Esophagus muscularis mucosa (tissue), 4 donors: ENCODE data around the gene GTPBP3. TPM values are rescaled to one million over a fixed set of nuclear protein-coding genes. Genes with fewer than 3 reads are reported as not detected.

ENCODE experiments used
- DNase-seq: peaks from one replicate; pipeline ENCODE4 v3.0.0-alpha.2; 2017; ENCODE audit errors: extremely low spot score
- H3K27ac ChIP-seq, 4 donors: fragments of 200-600 bp; sonication (generic); replicated peaks in 1 of 4; 1 replicate in 3 of 4; 2 replicates in 1 of 4; pipeline ENCODE4 v1.5.1; 2016 to 2019; ENCODE audit warnings: mild to moderate bottlenecking in 1 of 4
- H3K27me3 ChIP-seq, 4 donors: fragments of 200-600 bp; sonication (generic); one replicate each; pipeline versions ENCODE4 v1.5.1 to v1.6.0; 2016 to 2019
- H3K36me3 ChIP-seq, 4 donors: fragments of 200-600 bp; sonication (generic); one replicate each; pipeline ENCODE4 v1.5.1; 2016 to 2019
- H3K4me1 ChIP-seq, 4 donors: fragments of 200-600 bp; sonication (generic); one replicate each; pipeline ENCODE4 v1.5.1; 2016 to 2019
- H3K4me3 ChIP-seq, 4 donors: fragments of 200-600 bp; sonication (generic); 1 replicate in 2 of 4; 2 replicates in 2 of 4; pipeline ENCODE4 v1.5.1; 2016 to 2019; ENCODE audit warnings: mild to moderate bottlenecking in 4 of 4, moderate library complexity in 1 of 4
- H3K9me3 ChIP-seq, 4 donors: fragments of 200-600 bp; sonication (generic); 1 replicate in 3 of 4; 2 replicates in 1 of 4; pipeline ENCODE4 v1.5.1; 2016 to 2019
- EP300 ChIP-seq: sonication (generic); formaldehyde crosslinking; IDR thresholded peaks from one replicate; pipeline ENCODE4 v1.6.1; 2017; ENCODE audit warnings: antibody characterized with exemption
- POLR2A ChIP-seq: fragments of 450-650 bp; IDR thresholded peaks from one replicate; pipeline ENCODE4 v1.6.1; 2017; ENCODE audit warnings: antibody characterized with exemption, moderate library complexity, mild to moderate bottlenecking, low read depth
- POLR2AphosphoS5 ChIP-seq, 2 donors: sonication (generic); formaldehyde crosslinking; IDR thresholded peaks; one replicate each; pipeline ENCODE4 v1.6.1; 2017; ENCODE audit warnings: antibody characterized with exemption in 2 of 2
- WGBS: methylation state at CpG from one replicate; pipeline ENCODE4 v1.1.5; 2018; 5-methylcytosine and 5-hydroxymethylcytosine counted together
- intact Hi-C: fragments of 100-400 bp; cut with DNase I; formaldehyde crosslinking; loops from one replicate; pipeline ENCODE4 v1.15.1; 2023
- total RNA-seq, 4 donors: library from RNA; depleted of rRNA; stranded (reverse); fragments of >200 nt; gene quantifications; one replicate each; pipeline versions ENCODE4 v1.1.0 to v1.2.1, GENCODE V29; 2016
- TF ChIP-seq, protein P1 (sequence below), 3 experiments: fragments of 200-600 bp in 2 of 3; fragments of 450-650 bp in 1 of 3; sonication (generic) in 2 of 3; IDR thresholded peaks; one replicate each; pipeline ENCODE4 v1.5.1; 2017 to 2019; ENCODE audit warnings: antibody characterized with exemption in 3 of 3, mild to moderate bottlenecking in 2 of 3, moderate library complexity in 1 of 3

The GTPBP3 gene
- total RNA-seq, 4 donors from 2014 or later, result 8.7 to 13.3 (median 10.2) TPM

DNA sequence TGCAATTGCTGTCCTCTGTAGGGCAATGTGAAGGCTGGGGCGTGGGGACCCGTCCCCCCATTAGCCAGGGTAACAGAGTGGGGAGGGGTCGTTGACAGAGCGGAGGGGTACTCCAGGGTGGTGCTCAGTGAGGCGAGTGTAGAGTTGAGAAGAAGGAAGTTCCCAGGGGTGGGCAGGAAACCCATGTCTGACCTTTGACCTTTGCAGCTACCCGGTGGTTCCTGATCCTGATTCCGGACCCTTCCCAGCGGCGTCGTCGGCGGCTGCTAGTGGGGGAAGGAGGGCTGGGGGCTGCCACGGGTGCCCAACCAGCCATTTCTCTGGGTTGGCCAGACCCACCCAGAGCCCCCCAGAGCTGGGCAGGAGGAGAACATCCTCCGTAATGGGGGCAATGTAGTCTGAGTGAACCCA is 41.9 kb downstream of the GTPBP3 start:
- no peaks in the 10 kb centered on the region for H3K9me3 ChIP-seq
- H3K27me3 ChIP-seq, result peaks cover 0 to 22% (median 0%) of the 10 kb centered on the region in 4 donors
- TF ChIP-seq EP300, result no peak
- TF ChIP-seq POLR2A, result no peak
- TF ChIP-seq POLR2AphosphoS5 (IDR thresholded peaks at IDR 0.05), result no peak
- intact Hi-C loops, result no loop called here
- no peaks in the 10 kb centered on the region for H3K36me3 ChIP-seq
- no peak overlapping the region for H3K4me3 ChIP-seq
- no peak for DNase-seq
- H3K4me1 ChIP-seq, result peaks cover 6 to 16% (median 9%) of the 10 kb centered on the region in 4 donors
- no peak overlapping the region for H3K27ac ChIP-seq
- WGBS, result 37% methylated on average over 14 of the region's 14 CpGs

DNA sequence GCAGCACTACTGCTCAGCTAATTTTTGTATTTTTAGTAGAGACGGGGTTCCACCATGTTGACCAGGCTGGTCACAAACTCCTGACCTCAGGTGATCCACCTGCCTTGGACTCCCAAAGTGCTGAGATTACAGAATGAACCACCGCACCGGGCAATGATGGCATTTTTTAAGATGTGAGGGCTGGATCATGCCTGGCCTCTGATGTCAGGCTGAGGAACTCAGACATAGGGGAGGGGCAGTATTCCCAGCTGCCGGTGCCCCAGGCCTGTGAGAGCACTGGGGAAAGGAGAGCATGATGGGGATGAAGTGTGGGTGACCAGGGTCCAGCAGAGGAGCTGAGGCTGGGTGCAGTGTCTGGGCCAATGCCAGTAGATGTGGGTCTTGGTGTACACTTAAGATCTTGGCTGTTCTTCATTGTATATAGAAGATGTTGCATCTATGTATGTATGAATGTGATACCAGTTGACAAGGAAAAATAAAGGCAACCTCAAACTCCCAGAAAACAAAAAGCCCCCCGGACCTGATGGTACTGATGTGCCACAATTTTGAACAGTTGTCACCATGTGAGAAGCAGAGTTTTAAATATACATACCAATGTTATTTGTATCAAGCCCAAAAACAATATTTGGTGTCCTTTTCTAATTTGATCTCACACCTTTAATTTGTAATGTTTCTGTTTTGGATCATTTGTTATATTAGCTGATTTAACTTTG is 43.2 kb downstream of the GTPBP3 start:
- H3K9me3 ChIP-seq, result no peaks in the 10 kb centered on the region
- 91% methylated on average over 5 of the region's 5 CpGs for WGBS
- H3K4me3 ChIP-seq, result no peak overlapping the region
- H3K27ac ChIP-seq, result no peak overlapping the region
- TF ChIP-seq, protein P1, sequence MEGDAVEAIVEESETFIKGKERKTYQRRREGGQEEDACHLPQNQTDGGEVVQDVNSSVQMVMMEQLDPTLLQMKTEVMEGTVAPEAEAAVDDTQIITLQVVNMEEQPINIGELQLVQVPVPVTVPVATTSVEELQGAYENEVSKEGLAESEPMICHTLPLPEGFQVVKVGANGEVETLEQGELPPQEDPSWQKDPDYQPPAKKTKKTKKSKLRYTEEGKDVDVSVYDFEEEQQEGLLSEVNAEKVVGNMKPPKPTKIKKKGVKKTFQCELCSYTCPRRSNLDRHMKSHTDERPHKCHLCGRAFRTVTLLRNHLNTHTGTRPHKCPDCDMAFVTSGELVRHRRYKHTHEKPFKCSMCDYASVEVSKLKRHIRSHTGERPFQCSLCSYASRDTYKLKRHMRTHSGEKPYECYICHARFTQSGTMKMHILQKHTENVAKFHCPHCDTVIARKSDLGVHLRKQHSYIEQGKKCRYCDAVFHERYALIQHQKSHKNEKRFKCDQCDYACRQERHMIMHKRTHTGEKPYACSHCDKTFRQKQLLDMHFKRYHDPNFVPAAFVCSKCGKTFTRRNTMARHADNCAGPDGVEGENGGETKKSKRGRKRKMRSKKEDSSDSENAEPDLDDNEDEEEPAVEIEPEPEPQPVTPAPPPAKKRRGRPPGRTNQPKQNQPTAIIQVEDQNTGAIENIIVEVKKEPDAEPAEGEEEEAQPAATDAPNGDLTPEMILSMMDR (IDR thresholded peaks at IDR 0.05), result no peak
- TF ChIP-seq EP300 (no peak), POLR2A (no peak)
- peaks cover 0 to 25% (median 0%) of the 10 kb centered on the region in 4 donors for H3K27me3 ChIP-seq
- no peaks in the 10 kb centered on the region for H3K36me3 ChIP-seq
- H3K4me1 ChIP-seq, result peaks cover 6 to 16% (median 10%) of the 10 kb centered on the region in 4 donors
- DNase-seq, result no peak
- intact Hi-C loops, result no loop called here

DNA sequence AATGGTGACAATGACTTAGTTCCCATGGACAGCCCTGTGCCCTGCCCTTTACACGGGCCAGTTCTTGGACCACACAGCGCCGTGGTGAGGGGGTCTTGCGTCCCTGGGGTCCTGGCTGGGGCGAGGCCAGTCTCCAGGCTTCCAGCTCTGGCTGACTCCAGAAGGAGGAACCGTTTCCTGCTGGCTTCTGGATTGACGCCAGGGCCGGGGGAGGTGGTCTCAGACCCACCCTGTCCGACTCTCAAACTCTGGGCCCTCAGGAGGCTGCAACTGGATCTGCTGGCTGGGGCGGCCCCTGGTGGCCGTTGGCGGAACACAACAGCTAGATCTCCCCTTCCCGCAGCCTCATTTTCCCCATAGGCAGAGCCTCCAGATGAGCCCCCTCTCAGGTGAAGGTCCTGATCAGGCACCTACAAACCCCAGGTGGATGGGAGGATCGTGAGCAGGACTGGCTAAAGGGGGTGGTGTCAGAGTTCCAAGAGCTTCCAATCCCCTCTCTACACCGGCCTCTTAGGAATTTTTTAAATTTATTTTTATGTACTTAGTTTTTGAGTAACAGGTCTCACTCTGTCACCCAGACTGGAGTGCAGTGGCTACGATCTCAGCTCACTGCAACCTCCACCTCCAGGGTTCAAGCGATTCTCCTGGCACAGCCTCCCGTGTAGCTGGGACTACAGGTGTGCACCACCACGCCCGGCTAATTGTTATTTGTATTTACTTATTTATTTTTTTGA is 48.7 kb downstream of the GTPBP3 start:
- intact Hi-C loops, result loop anchor here (2.0 kb wide), 1 partner anchor 39 kb away; no protein-coding TSS in a partner anchor
- TF ChIP-seq POLR2A, result no peak
- TF ChIP-seq EP300, result no peak
- no peak for TF ChIP-seq POLR2AphosphoS5 (IDR thresholded peaks at IDR 0.05)
- TF ChIP-seq, protein P1 (IDR thresholded peaks at IDR 0.05), result peak; percentile 78 to 89 (median 84)
- 59% methylated on average over 8 of the region's 20 CpGs for WGBS
- H3K4me1 ChIP-seq, result peaks cover 4 to 22% (median 16%) of the 10 kb centered on the region in 4 donors
- peaks cover 0 to 34% (median 5%) of the 10 kb centered on the region in 4 donors for H3K27me3 ChIP-seq
- DNase-seq, result no peak
- H3K4me3 ChIP-seq, result no peak overlapping the region
- H3K36me3 ChIP-seq, result no peaks in the 10 kb centered on the region
- H3K9me3 ChIP-seq, result peaks cover 0 to 11% (median 9%) of the 10 kb centered on the region in 4 donors
- no peak overlapping the region for H3K27ac ChIP-seq

DNA sequence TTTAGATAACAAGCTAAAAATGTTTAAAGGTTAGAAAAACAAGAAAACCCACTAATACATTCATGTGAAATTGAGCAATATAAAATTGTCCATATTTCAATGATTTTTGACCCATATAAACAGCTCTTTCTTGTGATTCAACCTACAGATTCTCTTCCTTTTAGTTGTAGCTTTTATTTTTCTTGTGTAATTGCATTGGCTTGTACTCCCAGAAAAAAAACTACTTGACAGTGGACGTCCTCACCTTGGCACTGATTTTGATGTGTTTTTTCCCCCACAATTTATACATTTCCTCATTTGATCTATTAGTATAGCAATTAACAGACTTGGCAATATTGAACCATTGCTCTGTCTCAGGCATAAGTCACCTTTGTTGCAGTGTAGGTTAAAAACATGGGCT is 51.9 kb downstream of the GTPBP3 start:
- intact Hi-C loops, result no loop called here
- Histone ChIP-seq H3K4me3 (no peak overlapping the region), H3K36me3 (no peaks in the 10 kb centered on the region), H3K27me3 (peaks cover 0 to 66% (median 25%) of the 10 kb centered on the region in 4 donors), H3K4me1 (peaks cover 8 to 31% (median 28%) of the 10 kb centered on the region in 4 donors), H3K27ac (no peak overlapping the region), H3K9me3 (peaks cover 0 to 11% (median 9%) of the 10 kb centered on the region in 4 donors)
- no peak for DNase-seq
- TF ChIP-seq, protein P1 (IDR thresholded peaks at IDR 0.05), result no peak
- no peak for TF ChIP-seq POLR2AphosphoS5 (IDR thresholded peaks at IDR 0.05)
- no peak for TF ChIP-seq EP300
- no peak for TF ChIP-seq POLR2A
- 47% methylated on average over 1 of the region's 1 CpG for WGBS
